HG03575 (cell line): ENCODE measurements around the gene CDCA4.

Experiments
- ATAC-seq: cut with Tn5 transposase; IDR thresholded peaks from one replicate; pipeline ENCODE4 v1.9.1; 2021; ENCODE audit not compliant: unreplicated experiment, insufficient number of reproducible peaks, low FRiP score; ENCODE audit errors: extremely low read depth

Gene CDCA4

DNA sequence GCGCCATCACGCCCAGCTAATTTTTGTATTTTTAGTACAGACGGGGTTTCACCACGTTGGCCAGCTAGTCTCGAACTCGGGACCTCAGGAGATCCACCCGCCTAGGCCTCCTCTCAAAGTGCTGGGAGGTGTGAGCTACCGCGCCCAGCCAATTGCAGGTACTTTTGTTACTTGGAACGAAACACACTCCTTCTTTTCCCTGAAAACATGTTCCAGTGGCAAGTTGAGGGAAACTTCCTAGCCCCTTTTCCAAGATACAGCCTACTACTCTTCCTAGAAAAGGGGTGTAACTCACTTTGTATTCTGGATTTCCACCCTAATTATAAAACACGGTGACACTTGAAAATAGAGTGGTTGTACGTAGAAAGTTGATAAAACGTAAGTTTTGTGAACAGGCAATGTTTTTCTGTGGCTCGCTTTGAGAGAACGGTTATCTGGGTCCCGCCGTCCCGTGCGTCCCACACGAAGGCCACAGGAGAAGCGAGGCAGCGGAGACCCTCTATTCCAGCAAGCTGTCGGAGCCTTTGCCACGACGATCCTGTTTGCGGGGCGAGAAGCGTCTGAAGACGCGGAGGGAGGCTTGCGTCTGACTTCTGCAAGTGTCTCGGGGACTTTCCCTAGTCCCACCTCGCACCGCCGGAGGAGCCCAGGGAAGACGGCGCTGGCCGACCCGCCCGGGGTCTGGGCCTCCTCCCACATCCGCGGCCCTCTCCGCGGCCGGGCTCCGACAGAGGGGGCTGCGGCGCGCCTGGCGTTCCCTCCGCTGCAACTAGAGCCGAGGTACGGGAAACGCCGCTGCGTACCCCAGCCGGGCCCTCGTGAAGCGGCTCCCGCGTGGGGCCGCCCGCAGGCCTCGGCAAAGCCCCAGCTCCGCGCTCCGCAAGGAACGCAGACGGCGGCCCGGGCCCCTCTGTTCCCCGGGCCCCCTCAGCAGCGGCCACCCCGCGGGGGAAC lies 745 bp downstream of the CDCA4 start:
- no peak for ATAC-seq

DNA sequence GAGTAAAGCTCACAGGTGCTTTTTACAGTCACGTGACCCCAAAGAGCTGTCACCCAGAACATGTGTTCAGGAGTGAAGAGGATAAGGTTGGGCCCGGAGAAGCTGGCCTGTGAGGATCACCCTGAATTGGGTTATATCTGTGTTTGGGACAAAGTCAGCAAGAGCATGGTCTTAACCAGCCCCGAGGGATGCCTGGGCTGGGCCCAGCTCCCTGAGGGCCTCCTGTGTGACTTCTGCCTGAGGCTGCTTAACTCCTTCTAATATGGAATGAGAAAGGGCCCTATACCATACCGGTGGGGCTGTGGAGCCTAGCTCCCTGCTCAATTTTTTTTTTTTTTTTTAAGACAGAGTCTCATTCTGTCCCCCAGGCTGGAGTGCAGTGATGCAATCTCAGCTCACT lies 2.5 kb downstream of the CDCA4 start:
- ATAC-seq, result no peak

DNA sequence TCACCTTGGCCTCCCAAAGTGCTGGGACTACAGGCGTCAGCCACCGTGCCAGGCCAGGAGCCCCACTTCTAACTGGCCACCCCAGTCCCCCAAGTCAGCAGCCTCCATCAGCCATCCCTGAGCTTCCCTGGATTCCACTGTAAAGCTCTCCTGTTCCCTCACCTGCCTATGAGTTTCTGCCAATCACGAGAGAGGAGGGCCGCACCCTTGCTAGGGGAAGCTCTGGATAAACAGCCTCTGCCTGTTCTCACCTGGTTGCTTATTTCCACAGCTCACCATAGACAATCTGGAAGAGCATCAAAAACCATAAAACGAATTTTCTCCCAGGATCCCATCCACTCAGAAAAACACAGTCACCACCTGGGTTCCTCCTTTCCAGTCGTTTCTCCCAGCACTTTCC lies 5.0 kb downstream of the CDCA4 start:
- no peak for ATAC-seq

DNA sequence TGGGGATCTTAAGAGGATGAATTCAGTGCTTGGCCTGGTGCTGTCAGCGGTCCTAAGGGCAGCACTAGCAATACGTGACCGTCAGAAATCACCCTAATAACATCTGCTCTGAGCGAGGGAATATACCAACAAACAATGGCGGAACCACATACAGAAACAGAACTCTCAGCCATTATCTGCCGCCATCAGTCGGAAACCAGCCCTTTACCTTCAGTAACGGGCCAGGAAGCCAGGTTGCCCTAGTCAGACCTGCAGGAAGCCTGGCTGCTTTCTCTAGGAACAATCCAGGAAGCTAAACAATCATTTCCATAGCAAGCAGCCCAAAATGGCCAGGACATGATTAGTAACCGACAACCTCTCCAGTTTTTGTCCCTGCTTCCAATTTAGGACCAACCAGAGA lies 5.6 kb downstream of the CDCA4 start:
- no peak for ATAC-seq

DNA sequence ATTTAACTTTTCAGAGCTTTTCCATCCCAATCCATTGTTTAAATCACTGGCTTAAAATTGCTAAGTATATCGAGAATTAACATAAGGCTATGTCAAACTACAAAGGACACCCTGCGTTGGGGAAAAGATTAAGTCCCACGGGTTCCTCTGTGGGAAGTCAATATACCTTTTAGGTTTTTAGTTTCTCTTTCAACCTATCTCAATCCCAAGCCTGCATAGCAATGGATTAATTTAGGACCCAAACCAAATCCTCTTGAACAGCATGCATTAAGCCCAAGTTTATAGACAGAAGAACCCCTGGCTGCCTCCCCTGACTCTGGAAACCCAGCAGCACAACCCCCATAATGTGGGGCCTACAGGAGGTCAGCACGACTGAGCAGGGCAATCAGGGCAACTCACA lies 6.3 kb downstream of the CDCA4 start:
- no peak for ATAC-seq

DNA sequence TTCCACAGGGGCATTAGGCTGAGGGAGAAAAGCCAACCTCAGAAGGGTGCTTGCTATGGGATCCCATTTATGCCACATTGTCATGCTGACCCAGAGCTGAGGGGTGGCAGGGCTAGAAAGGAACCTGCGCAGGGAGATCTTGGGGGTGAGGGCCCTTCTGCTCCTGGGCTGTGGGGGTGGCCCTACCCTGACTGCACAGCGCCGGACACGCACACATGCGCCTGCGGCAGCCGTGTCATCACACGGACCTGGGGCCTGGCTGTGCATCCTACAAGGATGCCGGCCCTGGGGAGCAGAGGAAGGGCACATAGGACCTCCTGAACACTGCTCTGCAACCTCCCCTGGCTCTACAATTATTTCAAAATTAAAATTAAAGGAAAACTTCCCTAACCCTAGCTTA lies 6.9 kb downstream of the CDCA4 start:
- ATAC-seq, result no peak

DNA sequence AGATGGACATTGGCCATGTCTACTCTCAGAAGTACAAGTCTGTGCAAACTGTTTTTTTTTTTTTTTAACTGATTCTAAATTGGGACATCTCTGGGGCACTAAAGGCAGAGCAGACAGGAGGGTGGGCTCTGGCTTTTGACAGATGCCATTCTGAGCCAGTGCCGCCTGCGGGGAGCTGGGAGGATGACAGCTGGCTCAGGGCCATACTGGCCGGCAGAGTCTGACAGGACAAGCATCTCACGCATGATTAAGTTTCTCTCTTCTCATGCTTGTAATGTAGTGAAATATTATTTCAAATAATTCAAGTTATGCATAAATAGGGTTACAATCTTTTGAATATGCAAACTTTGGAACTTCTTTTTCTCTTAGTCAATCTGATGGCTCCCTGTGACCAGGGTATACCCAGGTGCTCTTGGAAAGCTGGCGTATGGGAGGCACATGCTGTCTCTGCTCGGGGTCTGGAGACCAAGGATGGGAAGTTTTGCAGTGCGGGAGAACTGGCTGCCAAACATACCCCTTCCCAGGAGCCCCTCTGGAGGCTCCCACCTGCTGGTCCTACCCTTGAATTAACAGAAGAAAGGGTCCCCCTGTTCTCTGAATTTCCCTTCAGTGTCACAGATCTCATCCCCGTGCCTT lies 7.6 kb downstream of the CDCA4 start:
- ATAC-seq, result no peak

DNA sequence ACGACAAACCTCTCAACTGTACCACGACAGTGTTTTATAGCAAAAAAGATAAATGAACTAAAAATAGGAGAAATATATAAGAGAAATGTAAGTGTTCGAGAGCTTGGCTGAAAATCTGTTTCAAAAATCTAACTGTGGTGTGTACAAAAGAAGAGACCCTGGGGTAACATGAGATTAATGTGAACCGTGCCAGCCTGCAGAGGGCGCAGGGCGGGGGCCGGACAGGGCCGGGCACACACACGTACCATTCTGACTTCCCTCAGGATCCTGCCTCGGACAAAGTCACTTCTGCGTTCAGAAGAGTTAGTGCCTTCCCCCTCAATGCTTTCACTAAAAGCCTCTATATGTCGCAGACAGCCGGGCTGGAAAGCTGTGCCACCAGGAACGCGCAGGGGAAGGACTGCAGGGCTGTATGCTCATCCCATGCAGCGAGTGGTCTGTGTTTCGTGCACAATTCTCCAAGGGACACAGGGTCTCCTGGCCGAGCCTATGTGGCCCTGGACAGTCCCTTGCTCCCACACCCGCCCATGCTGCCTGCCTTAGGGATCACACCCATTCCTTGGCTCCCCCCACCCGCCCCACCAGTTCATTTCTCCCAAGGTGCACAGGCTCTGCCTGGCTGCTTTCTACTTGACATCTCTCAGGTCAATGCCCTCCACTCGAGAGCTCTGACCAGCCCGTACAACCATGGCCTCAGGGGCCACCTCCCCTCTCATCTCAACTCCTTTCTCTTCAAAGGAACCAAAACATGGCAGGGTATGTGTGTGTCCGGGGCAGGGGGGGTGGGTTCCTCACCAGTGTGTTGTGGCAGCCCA lies 8.5 kb downstream of the CDCA4 start:
- no peak for ATAC-seq

DNA sequence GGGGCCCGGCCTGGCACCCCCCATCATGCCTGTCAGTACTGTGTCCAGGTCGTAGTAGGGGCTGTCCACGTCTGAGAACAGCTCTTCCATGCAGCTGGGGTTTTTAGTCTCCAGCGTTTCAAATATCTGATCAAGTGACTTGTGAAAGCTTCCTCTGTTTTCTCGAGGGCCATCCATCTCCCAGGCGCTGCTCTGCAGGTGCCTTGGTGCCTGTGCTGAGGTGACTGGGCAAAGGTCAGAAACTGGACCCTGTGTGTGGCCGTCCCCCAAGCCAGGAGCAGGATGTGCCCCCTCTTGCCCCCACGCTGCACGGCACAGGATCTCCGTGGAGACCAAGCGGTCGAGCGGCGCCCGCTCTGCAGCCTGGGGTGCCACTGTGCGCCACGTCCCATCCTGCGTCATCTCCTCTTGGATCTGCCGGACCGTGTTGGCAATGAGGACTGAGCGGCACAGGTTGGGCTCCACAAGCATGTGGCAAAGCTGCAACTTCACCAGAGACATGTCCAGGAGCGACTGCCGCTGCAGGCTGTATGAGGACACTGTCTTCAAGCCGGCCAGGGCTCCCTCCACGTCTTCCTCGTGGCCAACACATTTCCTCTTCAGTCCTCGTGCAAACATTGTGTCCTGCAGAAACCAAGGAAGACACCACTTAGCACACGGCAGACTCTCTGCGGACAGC lies 9.4 kb downstream of the CDCA4 start:
- ATAC-seq, result no peak

DNA sequence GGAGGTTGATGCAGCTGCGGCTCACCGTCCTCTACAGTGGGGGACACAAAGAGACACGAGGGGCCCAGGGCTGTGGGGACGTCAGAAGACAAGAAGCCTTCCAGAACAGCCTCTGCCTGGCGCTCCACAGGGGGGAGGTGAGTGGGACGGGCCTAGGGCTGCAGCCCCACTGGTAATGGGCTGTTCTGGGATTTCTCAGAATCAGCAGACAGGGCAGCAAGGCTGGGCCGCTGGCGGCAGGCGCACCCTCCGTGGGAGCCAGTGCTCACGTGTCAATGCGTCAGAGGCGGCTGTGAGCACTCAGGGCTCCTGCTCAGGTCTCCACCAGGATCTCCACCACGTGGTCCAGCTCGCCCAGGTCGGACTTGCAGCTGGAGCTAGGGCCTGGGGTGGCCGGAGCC lies 10.0 kb downstream of the CDCA4 start:
- no peak for ATAC-seq

DNA sequence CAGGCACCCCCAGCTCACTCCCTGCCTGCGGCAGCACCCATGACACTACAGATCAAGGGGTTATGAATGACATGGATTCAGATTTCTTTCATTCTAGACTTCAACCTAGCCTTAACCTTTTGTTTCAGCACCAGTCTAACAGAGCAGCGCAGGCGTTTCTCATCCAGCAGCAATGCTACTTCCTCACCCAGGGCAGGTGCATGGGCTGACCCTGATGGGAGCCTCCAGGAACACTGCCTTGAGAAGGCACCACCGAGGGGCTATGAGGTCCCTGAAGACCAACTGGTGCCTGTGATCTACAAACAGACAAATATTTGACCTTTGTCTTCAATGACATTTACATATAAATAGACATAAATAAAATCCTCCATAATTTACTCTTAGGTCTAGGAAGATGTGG lies 10.8 kb downstream of the CDCA4 start:
- no peak for ATAC-seq

DNA sequence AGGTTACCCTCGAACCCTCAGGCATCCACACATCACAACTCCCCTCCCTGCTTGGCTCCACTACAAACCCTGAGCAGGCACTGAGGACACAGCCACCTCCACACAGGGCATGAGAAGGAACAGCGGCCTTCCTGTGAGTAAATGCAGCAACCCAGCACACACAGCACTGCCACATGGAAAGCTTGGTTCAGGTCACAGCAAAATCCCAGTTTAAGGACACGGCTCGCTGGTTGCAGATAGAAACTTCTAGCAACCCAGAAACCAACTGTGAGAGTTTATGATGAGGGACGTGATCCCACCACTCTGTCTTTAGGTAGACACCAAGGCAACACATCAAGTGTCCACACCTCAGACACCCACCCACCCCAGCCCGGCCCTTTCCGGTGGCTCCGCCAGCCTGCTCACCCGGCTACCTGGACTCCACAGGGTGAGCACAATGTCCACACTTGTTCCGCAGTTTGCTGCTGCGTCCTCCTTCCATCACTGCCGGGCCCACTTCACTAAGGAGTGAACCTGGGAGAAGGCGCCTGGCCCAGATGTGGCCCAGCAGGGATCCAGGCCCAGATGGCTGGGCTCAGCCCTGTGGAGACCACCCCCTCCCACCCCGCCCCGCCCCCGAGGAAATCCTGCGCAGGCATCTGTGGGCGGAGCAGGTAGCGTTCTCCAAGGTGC lies 13.2 kb downstream of the CDCA4 start:
- ATAC-seq, result no peak

DNA sequence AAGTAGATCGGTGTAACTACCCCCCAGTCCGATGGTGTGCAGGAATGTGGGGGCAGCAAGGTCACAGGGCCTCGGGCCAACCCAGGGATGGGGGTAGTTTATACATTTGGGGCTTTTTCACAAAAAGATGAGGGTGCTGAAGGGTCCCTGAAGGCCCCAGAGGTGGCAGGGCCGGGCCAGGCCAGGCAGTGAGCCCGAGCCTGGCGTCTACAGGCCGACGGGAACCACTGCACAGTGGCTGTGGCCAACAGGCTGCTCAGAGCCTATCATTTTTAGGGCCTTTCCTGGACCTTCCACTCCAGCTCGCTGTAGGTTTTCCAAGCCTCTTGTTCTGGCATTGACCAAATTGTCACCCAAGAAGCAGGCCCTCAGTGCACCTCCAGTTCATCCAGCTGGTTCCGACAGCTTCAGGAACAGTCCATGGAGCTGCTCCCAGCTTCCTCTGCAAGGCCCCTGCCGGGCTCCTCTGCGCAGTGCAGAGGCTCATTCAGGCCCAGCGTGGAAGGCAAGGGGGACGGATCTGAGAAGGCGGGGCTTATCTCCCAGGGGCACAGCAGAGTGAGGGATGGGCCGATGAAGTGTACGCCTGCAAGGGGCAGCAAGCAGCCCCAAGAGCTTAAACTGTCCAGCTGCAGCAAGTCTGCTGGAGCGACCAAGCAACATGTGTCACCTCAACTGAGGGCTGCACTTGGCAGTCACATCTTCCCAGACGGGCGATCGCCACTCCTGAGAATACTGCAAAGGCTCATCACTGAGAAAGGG lies 13.9 kb downstream of the CDCA4 start:
- no peak for ATAC-seq

DNA sequence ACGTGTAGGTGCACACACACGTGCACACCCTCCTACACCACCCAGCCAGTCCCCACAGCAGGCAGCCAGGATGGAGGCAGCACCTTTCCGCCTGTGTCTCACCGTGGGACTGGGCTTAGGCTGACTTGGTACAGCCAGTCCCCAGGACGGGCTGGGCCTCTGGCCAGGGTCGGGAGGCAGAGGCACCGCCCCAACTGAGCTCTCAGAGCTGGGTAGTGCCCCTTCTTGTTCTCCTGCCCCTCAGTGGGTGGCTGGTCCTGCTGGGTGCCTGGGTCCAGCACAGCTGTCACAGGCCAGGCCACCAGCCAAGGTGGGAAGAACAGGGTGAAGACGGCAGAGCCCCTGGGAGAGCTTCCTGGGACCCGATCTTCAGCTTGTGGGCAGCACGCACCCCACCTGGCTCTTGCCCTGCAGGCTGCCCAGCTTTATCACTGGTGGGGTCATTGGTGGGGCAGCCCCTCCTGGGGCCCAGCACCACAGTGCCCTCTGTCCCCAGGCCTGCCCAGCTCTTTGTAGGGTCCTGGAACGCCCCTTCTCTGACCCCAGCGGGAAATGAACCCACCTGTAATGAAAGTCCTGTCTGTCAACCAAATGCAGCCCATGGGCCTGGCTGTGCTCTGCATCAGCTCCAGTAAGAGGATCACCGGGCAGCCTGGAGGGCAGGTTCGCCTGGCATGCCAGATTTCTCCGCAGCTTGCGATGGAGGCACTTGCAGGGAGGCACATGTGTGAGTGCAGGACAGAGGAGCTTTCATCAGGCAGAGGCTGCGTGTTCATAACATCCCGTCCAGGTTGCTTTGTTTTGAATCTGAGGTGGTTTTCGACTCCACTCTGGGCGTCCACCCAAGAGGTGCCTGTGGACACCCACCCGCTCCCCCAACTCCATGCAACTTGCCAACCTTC lies 14.7 kb downstream of the CDCA4 start:
- no peak for ATAC-seq

DNA sequence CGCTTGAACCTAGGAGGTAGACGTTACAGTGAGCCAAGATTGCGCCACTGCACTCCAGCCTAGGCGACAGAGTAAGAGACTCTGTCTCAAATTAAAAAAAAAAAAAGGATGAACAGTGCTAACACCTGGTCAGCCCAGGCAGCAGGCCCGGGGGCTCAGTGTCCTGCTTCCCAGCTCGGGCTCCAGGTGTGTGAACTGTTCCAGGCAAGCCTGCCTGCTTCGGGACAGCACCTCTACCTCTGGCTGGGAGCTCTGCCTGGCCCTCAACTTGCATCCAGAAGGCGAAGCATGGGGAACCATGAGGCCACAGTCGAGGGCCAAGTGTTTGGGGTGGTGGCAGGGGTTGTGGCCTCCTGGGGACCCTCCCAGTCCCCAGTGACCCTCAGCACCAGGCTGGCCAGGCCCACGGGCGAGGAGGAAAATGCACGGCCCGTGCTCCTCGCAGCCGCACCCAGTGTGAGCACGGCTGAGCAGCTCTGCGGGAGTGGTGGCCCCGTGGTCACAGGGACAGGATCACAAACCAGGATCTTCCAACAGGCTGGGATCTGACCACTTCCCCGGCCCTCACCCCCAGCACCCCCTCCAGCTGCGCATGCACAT lies 15.5 kb downstream of the CDCA4 start:
- ATAC-seq, result no peak

DNA sequence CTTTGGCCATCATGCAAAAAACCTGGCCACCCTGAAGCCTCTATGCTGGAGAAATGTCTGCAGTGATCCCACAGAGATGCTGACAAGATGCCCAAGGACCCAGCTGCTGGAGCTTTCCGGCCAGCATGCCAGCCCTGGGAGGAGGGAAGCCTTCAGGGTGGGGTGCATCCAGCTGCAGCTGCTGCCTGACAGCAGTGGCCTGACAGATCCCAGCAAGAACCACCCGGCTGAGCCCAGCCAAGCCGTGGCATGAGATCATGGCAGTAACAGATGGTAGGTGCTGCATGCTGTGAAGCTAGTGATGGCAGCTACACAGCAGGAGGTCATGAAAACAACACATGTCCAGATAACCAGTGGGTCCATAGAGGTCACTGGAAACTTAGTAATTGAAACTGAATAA lies 21.5 kb downstream of the CDCA4 start:
- ATAC-seq, result no peak

DNA sequence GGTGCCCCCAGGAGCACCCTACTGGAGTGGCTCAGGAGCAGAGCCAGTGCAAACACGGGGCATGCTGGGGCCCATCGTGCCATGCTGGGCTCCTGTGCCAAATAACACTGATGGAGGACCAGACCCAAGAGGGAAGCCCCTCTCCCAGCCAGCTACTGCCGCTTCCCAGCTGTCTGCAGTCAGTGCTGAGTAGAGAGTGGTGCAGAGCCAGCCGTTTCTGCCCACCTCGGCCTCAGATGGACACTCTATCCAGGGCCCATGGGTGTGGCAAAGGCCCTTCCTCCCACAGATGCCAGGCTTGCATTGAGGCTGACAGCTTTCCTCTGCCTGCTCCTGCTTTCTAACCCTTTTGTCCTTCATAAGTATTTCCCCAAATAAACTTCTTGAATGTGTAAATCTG lies 22.1 kb downstream of the CDCA4 start:
- no peak for ATAC-seq
